Endothelial cell (in vitro differentiated cells): Measurements from ENCODE around the gene KCNQ1OT1. TPM values are rescaled to one million over a fixed set of nuclear protein-coding genes. Genes with fewer than 3 reads are reported as not detected.

Experiments
- DNase-seq: peaks from one replicate; pipeline ENCODE4 v3.0.0; 2021; ENCODE audit warnings: low spot score
- H3K27ac Mint-ChIP-seq: one replicate; pipeline ENCODE4 v1.8.0; 2021; ENCODE audit warnings: mixed read lengths, inconsistent platforms; ENCODE audit not compliant: unreplicated experiment
- H3K27me3 Mint-ChIP-seq: one replicate; pipeline ENCODE4 v1.8.0; 2021; ENCODE audit warnings: mild to moderate bottlenecking, moderate library complexity, mixed read lengths, inconsistent platforms; ENCODE audit not compliant: unreplicated experiment
- H3K36me3 Mint-ChIP-seq: one replicate; pipeline ENCODE4 v1.8.0; 2021; ENCODE audit warnings: mild to moderate bottlenecking, low read depth, mixed read lengths, inconsistent platforms; ENCODE audit not compliant: unreplicated experiment
- H3K4me1 Mint-ChIP-seq: one replicate; pipeline ENCODE4 v1.8.0; 2021; ENCODE audit warnings: mild to moderate bottlenecking, mixed read lengths, inconsistent platforms; ENCODE audit not compliant: unreplicated experiment
- H3K4me3 Mint-ChIP-seq: one replicate; pipeline ENCODE4 v1.8.0; 2021; ENCODE audit warnings: mild to moderate bottlenecking, mixed read lengths, inconsistent platforms; ENCODE audit not compliant: unreplicated experiment
- H3K9me3 Mint-ChIP-seq: one replicate; pipeline ENCODE4 v1.8.0; 2021; ENCODE audit warnings: mixed read lengths, inconsistent platforms; ENCODE audit not compliant: unreplicated experiment
- total RNA-seq: library from RNA; stranded (reverse); fragmentation: NEBNext Ultra II Directional; extraction: Animal tissue kit (Norgen Biotek cat#: 25700); gene quantifications from one replicate; pipeline ENCODE4 v1.2.1, GENCODE V29; 2021; ENCODE audit not compliant: unreplicated experiment
- TF ChIP-seq, protein P1 (sequence below): fragments of 200-600 bp; sonication (generic); IDR thresholded peaks from one replicate; pipeline ENCODE4 v1.5.0; 2021; ENCODE audit warnings: antibody characterized with exemption; ENCODE audit not compliant: unreplicated experiment

Gene KCNQ1OT1
- total RNA-seq, 1 donor from 2014 or later: 1.2 TPM

DNA sequence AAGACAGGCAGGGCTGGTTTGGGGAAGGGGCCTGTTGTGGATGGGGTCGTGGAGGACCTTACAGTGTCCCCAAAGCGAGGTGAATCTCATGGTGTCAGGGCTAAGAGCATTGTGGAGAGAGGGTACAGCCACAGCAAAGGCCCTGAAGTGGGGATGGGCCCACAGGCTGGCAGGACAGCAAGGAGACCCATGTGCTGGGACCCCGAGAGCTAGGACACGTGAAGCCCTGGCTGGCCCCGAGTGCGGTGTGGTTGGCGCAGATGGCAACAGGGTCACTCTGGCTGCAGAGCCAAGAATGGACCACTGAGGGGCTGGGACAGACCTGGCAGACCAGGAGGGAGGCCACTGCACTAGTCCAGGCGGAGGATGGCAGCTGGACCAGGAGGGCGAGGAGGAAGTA lies 30.0 kb upstream of the KCNQ1OT1 start:
- Mint-ChIP-seq H3K36me3 (no peaks in the 10 kb centered on the region), H3K4me3 (no peak overlapping the region), H3K4me1 (peaks cover 2% of the 10 kb centered on the region), H3K27ac (peak overlapping the region; percentile 18), H3K9me3 (no peaks in the 10 kb centered on the region), H3K27me3 (peaks cover 13% of the 10 kb centered on the region)
- TF ChIP-seq, protein P1, sequence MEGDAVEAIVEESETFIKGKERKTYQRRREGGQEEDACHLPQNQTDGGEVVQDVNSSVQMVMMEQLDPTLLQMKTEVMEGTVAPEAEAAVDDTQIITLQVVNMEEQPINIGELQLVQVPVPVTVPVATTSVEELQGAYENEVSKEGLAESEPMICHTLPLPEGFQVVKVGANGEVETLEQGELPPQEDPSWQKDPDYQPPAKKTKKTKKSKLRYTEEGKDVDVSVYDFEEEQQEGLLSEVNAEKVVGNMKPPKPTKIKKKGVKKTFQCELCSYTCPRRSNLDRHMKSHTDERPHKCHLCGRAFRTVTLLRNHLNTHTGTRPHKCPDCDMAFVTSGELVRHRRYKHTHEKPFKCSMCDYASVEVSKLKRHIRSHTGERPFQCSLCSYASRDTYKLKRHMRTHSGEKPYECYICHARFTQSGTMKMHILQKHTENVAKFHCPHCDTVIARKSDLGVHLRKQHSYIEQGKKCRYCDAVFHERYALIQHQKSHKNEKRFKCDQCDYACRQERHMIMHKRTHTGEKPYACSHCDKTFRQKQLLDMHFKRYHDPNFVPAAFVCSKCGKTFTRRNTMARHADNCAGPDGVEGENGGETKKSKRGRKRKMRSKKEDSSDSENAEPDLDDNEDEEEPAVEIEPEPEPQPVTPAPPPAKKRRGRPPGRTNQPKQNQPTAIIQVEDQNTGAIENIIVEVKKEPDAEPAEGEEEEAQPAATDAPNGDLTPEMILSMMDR: no peak
- no peak for DNase-seq

DNA sequence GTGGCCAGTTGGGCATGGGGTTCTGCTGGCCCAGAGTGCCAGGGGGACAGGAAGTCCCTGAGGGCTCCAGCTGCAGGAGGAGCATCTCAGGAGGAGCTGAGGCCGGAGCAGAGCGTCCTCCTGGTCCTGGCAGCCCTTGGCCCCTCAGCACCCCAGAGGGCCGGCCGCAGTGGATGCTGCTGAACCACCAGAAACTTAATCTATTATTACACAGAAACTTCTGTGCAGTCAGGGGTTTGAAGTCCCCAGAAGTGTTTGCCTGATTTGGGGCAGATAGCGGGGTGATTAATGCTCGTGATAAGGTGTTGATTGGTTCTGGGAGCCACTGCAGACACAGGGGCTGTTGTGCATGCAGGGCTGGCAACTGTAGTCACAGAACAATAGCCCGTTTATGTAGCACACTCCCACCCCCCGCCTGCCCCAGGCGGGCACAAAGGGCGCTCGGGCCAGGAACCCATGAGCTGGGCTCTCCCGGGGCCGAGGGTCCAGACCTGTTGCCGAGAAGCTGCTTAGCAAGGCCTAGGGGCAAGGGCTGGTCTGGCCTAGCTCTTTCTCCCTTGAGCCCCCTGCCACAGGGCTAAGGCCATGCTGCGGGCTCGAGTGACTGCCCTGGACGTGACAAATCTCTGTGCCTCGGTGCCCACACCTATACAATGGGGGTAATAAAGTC lies 29.0 kb upstream of the KCNQ1OT1 start:
- peaks cover 11% of the 10 kb centered on the region for H3K27me3 Mint-ChIP-seq
- H3K27ac Mint-ChIP-seq: no peak overlapping the region
- no peak for DNase-seq
- H3K4me1 Mint-ChIP-seq: peaks cover 2% of the 10 kb centered on the region
- no peaks in the 10 kb centered on the region for H3K36me3 Mint-ChIP-seq
- no peaks in the 10 kb centered on the region for H3K9me3 Mint-ChIP-seq
- TF ChIP-seq, protein P1: no peak
- H3K4me3 Mint-ChIP-seq: no peak overlapping the region

DNA sequence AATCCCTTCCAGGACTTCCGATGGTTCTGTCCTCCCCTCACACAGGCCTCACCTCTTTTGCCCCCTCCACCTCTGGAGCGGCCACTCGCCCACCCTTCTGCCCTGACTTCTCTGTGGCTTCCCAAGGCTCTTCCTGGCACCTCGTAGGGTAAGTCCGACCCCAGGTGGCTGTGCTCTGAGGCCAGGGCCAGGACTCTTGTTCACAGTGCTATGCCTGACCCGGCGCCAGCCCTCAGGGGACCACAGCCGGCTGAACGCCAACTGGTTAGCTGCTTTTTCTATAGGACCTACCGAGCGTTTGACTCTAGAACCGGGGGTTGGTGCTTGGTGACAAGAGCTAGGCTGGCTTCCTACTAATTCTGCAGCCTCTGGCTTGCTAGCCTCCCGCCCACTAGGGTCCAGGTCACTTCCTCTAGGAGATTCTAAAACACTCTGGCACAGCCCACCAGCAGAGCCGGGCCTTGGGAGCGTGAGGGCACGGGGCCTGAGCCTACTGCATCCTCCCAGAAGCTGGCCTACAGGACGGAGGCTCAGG lies 28.4 kb upstream of the KCNQ1OT1 start:
- H3K36me3 Mint-ChIP-seq: no peaks in the 10 kb centered on the region
- DNase-seq: no peak
- H3K27ac Mint-ChIP-seq: no peak overlapping the region
- H3K4me3 Mint-ChIP-seq: no peak overlapping the region
- peaks cover 2% of the 10 kb centered on the region for H3K4me1 Mint-ChIP-seq
- no peaks in the 10 kb centered on the region for H3K9me3 Mint-ChIP-seq
- TF ChIP-seq, protein P1: no peak
- H3K27me3 Mint-ChIP-seq: peaks cover 11% of the 10 kb centered on the region

DNA sequence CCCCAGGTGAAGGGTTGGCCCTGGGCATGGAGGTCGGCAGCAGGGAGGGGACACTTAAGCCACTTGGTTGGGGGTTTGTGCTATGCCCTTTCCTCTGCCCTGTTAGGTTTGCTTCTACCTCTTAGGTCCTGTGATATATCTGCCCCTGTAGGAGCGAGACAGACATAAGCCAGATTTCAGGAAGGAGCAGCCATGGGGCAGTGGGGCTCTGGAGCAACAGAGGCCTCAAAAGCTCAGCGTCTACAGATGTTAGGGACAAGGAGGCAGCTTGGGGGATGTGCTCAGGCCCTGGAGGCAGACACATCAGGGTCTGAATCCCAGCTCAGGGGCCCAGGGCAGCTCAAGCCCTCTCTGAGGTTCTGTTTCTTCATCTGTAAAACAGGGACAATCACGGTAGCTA lies 27.2 kb upstream of the KCNQ1OT1 start:
- H3K9me3 Mint-ChIP-seq: no peaks in the 10 kb centered on the region
- no peak overlapping the region for H3K27ac Mint-ChIP-seq
- DNase-seq: no peak
- H3K36me3 Mint-ChIP-seq: no peaks in the 10 kb centered on the region
- peaks cover 2% of the 10 kb centered on the region for H3K4me1 Mint-ChIP-seq
- TF ChIP-seq, protein P1: no peak
- peaks cover 12% of the 10 kb centered on the region for H3K27me3 Mint-ChIP-seq
- no peak overlapping the region for H3K4me3 Mint-ChIP-seq

DNA sequence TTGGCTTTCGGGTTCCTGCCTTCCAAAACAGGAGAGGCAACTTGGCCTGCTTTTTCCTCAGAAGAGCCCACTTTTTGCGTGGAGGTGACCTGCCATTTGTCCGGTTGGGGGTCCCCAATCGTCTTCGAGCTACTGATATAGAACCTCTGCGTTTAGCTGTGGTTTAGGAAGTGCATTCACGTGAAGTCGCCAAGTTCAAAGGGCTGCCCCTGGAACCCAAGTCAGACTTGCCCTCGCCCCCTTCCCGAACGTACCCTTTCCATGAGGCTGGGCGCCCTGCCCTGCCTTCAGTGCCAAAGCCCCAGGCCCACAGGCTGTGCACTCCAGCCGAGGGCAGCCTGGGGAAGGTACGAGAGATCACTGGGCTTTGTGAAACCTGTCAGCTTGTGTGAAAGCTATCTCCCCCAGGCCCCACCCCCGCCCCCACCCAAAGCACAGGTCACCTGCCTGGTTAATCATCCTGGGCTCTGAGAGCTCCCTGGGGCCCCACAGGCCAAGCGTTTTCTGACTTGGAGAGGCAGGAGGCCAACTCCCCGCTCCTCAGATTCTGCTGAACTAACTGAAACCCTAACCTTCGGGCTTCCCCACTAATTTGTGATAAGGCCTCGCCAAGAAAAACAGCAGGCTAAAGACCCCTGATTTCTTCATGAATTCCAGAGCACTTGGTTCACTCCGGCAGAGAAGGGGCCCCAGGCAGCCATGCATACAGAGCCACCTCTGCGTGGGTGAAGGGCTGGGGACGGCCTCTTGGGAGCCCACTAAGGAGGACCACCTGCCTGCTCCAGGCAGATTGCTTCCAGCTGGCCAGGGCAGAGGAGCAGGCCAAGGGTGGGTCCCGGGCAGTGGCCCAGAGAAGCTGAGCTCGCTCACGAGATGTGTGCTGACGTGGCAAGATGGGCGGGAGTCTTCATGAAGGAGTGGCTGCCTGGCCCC lies 25.8 kb upstream of the KCNQ1OT1 start:
- no peak for DNase-seq
- no peaks in the 10 kb centered on the region for H3K9me3 Mint-ChIP-seq
- no peaks in the 10 kb centered on the region for H3K36me3 Mint-ChIP-seq
- H3K27me3 Mint-ChIP-seq: peaks cover 15% of the 10 kb centered on the region
- peaks cover 2% of the 10 kb centered on the region for H3K4me1 Mint-ChIP-seq
- H3K4me3 Mint-ChIP-seq: no peak overlapping the region
- TF ChIP-seq, protein P1: no peak
- no peak overlapping the region for H3K27ac Mint-ChIP-seq
